SK-N-SH (cell line): ENCODE measurements around the gene TRHDE.

ENCODE experiments used
- CTCF ChIP-seq: fragments of 200-600 bp; sonication (generic); IDR thresholded peaks from 2 replicates; pipeline ENCODE4 v1.6.1; 2017; ENCODE audit warnings: antibody characterized with exemption, mild to moderate bottlenecking, moderate library complexity
- GABPA ChIP-seq: IDR thresholded peaks from 2 replicates; pipeline ENCODE4 v1.4.0; 2012; ENCODE audit warnings: low read depth, mild to moderate bottlenecking
- IRF3 ChIP-seq: fragments of 150-350 bp; IDR thresholded peaks from 2 replicates; pipeline ENCODE4 v1.6.1; 2016; ENCODE audit warnings: mild to moderate bottlenecking, low read depth, low read length
- MXI1 ChIP-seq: IDR thresholded peaks from 2 replicates; pipeline ENCODE4 v1.6.1; 2012; ENCODE audit warnings: mild to moderate bottlenecking, low read depth, low read length, improper control_type of control experiment
- NRF1 ChIP-seq: IDR thresholded peaks from 2 replicates; pipeline ENCODE4 v1.6.1; 2012; ENCODE audit warnings: low read depth, mild to moderate bottlenecking, low read length
- POLR2AphosphoS5 ChIP-seq: IDR thresholded peaks from 2 replicates; pipeline ENCODE4 v1.6.1; 2012; ENCODE audit warnings: low read depth, low read length
- RAD21 ChIP-seq: IDR thresholded peaks from 2 replicates; pipeline ENCODE4 v1.6.1; 2012; ENCODE audit warnings: mild to moderate bottlenecking, low read length
- RCOR1 ChIP-seq: fragments of 150-350 bp; IDR thresholded peaks from 2 replicates; pipeline ENCODE4 v1.6.1; 2017; ENCODE audit warnings: antibody characterized with exemption, low read length
- REST ChIP-seq: IDR thresholded peaks from 2 replicates; pipeline ENCODE4 v1.6.1; 2012; ENCODE audit warnings: mild to moderate bottlenecking, low read depth, low read length, moderate library complexity
- RFX5 ChIP-seq: IDR thresholded peaks from 2 replicates; pipeline ENCODE4 v1.6.1; 2012; ENCODE audit warnings: mild to moderate bottlenecking, improper control_type of control experiment, low read length
- SIN3A ChIP-seq: IDR thresholded peaks from 2 replicates; pipeline ENCODE4 v1.6.1; 2012; ENCODE audit warnings: low read depth, mild to moderate bottlenecking, low read length, moderate library complexity, borderline replicate concordance
- USF1 ChIP-seq: IDR thresholded peaks from 2 replicates; pipeline ENCODE4 v1.4.0; 2012; ENCODE audit warnings: low read depth, borderline replicate concordance
- USF2 ChIP-seq: fragments of 150-350 bp; IDR thresholded peaks from 2 replicates; pipeline ENCODE4 v1.6.1; 2017; ENCODE audit warnings: antibody characterized with exemption, low read length, low read depth, borderline replicate concordance
- ZBTB33 ChIP-seq: IDR thresholded peaks from 2 replicates; pipeline ENCODE4 v1.4.0; 2012; ENCODE audit warnings: low read depth, borderline replicate concordance

GRCh38 chr12:72295744-72296143 lies 23.6 kb downstream of the TRHDE start:
- TF ChIP-seq NRF1 (no peak), CTCF (no peak), RCOR1 (no peak), POLR2AphosphoS5 (no peak), GABPA (no peak), USF1 (no peak), IRF3 (no peak), MXI1 (no peak), RFX5 (no peak), REST (no peak), ZBTB33 (no peak), USF2 (no peak), SIN3A (no peak), RAD21 (no peak)
